Mononuclear cell (primary cell): ENCODE measurements around the gene COL6A1. TPM values are rescaled to one million over a fixed set of nuclear protein-coding genes. Genes with fewer than 3 reads are reported as not detected.
"Not testable (repeated sequence)": the region's sequence is repeated elsewhere in the genome, so short reads cannot be mapped to it uniquely, and the experiment has no call there.

Experiments used
- H3K27me3 ChIP-seq: 2 replicates; pipeline ENCODE4 v1.6.0; 2011; ENCODE audit warnings: low read length, control low read depth; ENCODE audit not compliant: insufficient read depth
- H3K4me1 ChIP-seq: 2 replicates; pipeline ENCODE4 v1.5.1; 2011; ENCODE audit warnings: mild to moderate bottlenecking, low read length, control low read depth; ENCODE audit not compliant: insufficient read depth
- H3K4me3 ChIP-seq: 2 replicates; pipeline ENCODE4 v1.5.1; 2011; ENCODE audit warnings: mild to moderate bottlenecking, low read length, moderate library complexity
- H3K9me3 ChIP-seq: 2 replicates; pipeline ENCODE4 v1.5.1; 2011; ENCODE audit warnings: low read depth, mild to moderate bottlenecking, control low read depth, low read length
- total RNA-seq: library from RNA; depleted of rRNA; stranded (reverse); fragments of >200 nt; gene quantifications from one replicate; pipeline ENCODE4 v1.2.3, GENCODE V29; 2012

COL6A1 gene
- total RNA-seq, 1 donor, result 1.4 TPM

DNA sequence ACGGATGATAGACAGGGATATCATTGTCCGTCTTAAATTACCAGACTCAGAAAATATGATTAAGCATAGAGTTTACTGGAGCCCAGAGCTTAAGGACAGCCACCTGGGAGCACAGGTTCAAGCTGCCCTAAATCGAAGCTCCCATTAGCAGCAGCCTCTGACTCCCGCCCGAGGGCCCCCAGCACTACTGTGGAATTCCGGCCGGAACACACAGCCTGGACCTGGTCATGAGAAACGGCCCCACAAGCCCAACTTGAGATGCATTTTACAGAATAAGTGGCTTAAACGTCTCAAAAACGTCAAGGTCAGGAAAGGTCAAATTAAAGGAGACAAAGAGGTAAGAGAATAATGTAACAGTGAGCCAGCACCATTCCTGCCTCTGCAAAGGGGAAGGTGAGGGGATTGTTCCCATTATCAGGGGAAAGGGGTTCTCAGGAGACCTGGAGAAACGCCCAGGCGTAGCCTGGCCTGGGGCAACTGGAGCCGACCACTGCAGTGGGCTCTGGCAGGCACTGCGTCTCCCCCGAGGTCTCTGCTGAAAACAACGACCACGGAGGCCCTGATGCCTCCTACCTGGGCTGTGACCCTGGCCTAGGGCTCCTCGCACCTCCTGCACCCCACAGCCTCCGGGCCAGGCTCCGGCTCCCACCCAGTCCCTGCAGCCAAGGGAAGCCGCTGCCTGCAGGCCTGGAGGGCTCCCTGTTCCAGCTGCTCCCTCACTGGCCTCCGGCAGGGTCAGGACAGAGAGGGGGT lies 11.5 kb upstream of the COL6A1 start:
- peaks cover 31% of the 10 kb centered on the region for H3K27me3 ChIP-seq
- H3K4me1 ChIP-seq, result peaks cover 27% of the 10 kb centered on the region
- H3K4me3 ChIP-seq, result no peak overlapping the region
- no peaks in the 10 kb centered on the region for H3K9me3 ChIP-seq

GRCh38 chr21:45970674-45971615 lies 10.6 kb upstream of the COL6A1 start:
- Histone ChIP-seq H3K4me1 (peaks cover 30% of the 10 kb centered on the region), H3K4me3 (no peak overlapping the region), H3K27me3 (peaks cover 35% of the 10 kb centered on the region), H3K9me3 (no peaks in the 10 kb centered on the region)

- Histone ChIP-seq H3K4me1 (peaks cover 30% of the 10 kb centered on the region), H3K9me3 (no peaks in the 10 kb centered on the region), H3K27me3 (peaks cover 38% of the 10 kb centered on the region), H3K4me3 (no peak overlapping the region)
Observed at GRCh38 chr21:45971616-45972352, 9.8 kb upstream of the COL6A1 start.

GRCh38 chr21:45972353-45972715 lies 9.2 kb upstream of the COL6A1 start:
- Histone ChIP-seq H3K4me1 (peaks cover 30% of the 10 kb centered on the region), H3K27me3 (peaks cover 38% of the 10 kb centered on the region), H3K9me3 (no peaks in the 10 kb centered on the region), H3K4me3 (no peak overlapping the region)

GRCh38 chr21:45972716-45973474 lies 8.7 kb upstream of the COL6A1 start:
- no peaks in the 10 kb centered on the region for H3K9me3 ChIP-seq
- peaks cover 30% of the 10 kb centered on the region for H3K4me1 ChIP-seq
- peaks cover 38% of the 10 kb centered on the region for H3K27me3 ChIP-seq
- peak overlapping the region; percentile 39 for H3K4me3 ChIP-seq

GRCh38 chr21:45973475-45974072 lies 8.0 kb upstream of the COL6A1 start:
- H3K27me3 ChIP-seq, result peaks cover 38% of the 10 kb centered on the region
- H3K4me3 ChIP-seq, result peak overlapping the region; percentile 39
- H3K9me3 ChIP-seq, result no peaks in the 10 kb centered on the region
- H3K4me1 ChIP-seq, result peaks cover 30% of the 10 kb centered on the region

GRCh38 chr21:45974073-45975019 lies 7.2 kb upstream of the COL6A1 start:
- H3K9me3 ChIP-seq, result no peaks in the 10 kb centered on the region
- peaks cover 38% of the 10 kb centered on the region for H3K27me3 ChIP-seq
- peak overlapping the region; percentile 39 for H3K4me3 ChIP-seq
- peaks cover 30% of the 10 kb centered on the region for H3K4me1 ChIP-seq

GRCh38 chr21:45975020-45975666 lies 6.4 kb upstream of the COL6A1 start:
- Histone ChIP-seq H3K9me3 (no peaks in the 10 kb centered on the region), H3K4me1 (peaks cover 30% of the 10 kb centered on the region), H3K4me3 (no peak overlapping the region), H3K27me3 (peaks cover 38% of the 10 kb centered on the region)

DNA sequence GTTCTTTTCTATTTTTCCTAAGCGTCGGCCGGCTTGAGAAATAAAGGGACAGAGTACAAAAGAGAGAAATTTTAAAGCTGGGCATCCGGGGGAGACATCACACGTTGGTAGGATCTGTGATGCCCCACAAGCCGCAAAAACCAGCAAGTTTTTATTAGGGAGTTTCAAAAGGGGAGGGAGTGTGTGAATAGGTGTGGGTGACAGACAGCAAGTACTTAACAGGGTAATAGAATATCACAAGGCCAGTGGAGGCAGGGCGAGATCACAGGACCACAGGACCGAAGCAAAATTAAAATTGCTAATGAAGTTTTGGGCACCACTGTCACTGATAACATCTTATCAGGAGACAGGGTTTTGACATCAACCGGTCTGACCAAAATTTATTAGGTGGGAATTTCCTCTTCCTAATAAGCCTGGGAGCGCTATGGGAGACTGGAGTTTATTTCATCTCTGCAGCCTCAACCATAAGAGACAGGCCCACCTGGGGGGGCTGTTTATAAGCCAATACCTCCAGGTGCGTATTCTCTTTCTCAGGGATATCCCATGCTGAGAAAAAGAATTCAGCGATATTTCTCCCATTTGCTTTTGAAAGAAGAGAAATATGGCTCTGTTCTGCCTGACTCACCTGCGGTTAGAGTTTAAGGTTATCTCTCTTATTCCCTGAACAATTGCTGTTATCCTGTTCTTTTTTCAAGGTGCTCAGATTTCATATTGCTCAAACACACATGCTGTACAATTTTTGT lies 5.7 kb upstream of the COL6A1 start:
- peaks cover 40% of the 10 kb centered on the region for H3K27me3 ChIP-seq
- H3K4me1 ChIP-seq, result peaks cover 33% of the 10 kb centered on the region
- H3K4me3 ChIP-seq, H3K9me3 ChIP-seq: not testable (repeated sequence)

DNA sequence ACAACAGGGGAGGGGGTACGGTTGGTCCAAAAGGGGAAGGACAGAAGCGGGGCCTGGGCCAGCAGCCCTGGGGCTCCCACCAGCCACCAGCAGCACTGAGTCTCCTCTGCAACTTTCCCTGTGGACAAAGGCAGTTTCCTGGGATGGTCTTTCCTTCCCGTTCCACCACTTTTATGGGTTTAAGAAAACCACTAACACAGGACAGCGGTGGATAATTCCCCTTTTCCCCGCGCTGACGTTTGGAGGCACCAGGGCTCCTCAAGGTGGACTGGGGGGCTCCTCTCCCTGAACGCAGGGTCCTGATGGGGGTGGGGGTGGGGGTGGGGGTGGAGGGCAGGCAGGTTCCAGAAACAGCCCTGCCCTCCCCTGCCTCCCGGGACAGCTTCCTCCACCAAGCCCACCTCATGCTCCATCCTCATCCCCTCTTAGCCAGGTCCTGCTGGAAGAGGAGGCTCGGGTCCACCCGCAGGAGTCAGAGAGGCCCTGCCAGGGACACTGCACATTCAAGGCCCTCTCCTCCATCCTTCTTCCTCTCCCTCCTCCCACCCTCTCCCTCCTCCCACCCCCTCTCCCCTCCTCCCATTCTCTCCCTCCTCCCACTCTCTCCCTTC lies 4.8 kb upstream of the COL6A1 start:
- Histone ChIP-seq H3K4me1 (peaks cover 37% of the 10 kb centered on the region), H3K9me3 (no peaks in the 10 kb centered on the region), H3K27me3 (peaks cover 42% of the 10 kb centered on the region), H3K4me3 (no peak overlapping the region)

GRCh38 chr21:45977396-45977795 lies 4.2 kb upstream of the COL6A1 start:
- Histone ChIP-seq H3K27me3 (peaks cover 40% of the 10 kb centered on the region), H3K9me3 (no peaks in the 10 kb centered on the region), H3K4me1 (peaks cover 35% of the 10 kb centered on the region), H3K4me3 (no peak overlapping the region)

DNA sequence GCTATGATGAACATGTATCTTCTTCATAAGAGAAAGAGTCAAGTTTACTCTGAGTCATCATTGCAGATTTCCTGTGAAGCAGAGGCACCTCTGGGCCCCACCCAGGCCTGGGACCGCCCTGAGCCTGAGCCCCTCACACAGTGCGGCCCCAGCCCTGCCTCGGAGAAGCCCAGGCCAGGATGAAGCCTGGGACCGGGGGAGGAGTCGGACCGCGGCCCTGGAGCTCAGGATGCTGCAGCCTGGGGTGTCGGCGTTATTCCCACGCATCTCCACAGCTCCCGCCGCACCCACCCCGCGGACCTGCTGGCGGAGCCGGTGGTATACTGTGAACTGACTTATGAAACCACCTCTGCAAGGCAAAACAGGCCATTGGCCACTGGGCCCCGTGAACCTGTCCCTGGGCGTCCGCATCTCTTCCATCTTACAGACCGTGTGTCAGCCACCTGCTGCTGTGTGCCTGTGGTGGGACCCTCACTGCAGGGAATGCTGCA lies 2.4 kb upstream of the COL6A1 start:
- Histone ChIP-seq H3K4me1 (peaks cover 19% of the 10 kb centered on the region), H3K9me3 (no peaks in the 10 kb centered on the region), H3K4me3 (no peak overlapping the region), H3K27me3 (peaks cover 29% of the 10 kb centered on the region)
